NCI-H146 (cell line): Measurements from ENCODE around the gene IQSEC2.

Experiments used
- DNase-seq: peaks from one replicate; lab custom pipeline; 2025; lab: John Stamatoyannopoulos, UW

The IQSEC2 gene

GRCh38 chrX:53244610-53245009 is 36.8 kb downstream of the IQSEC2 start:
- no peak for DNase-seq

- no peak for DNase-seq
Observed at GRCh38 chrX:53242310-53242709, 39.1 kb downstream of the IQSEC2 start.

GRCh38 chrX:53241558-53241957 is 39.8 kb downstream of the IQSEC2 start:
- no peak for DNase-seq

GRCh38 chrX:53239474-53239873 is 41.9 kb downstream of the IQSEC2 start:
- DNase-seq, result no peak

GRCh38 chrX:53237056-53237455 is 44.3 kb downstream of the IQSEC2 start:
- no peak for DNase-seq

GRCh38 chrX:53236025-53236679 is 45.2 kb downstream of the IQSEC2 start:
- no peak for DNase-seq

GRCh38 chrX:53235566-53235965 is 45.8 kb downstream of the IQSEC2 start:
- DNase-seq, result no peak

GRCh38 chrX:53234484-53234883 is 46.9 kb downstream of the IQSEC2 start:
- no peak for DNase-seq

- no peak for DNase-seq
Observed at GRCh38 chrX:53233536-53233935, 47.8 kb downstream of the IQSEC2 start.

- no peak for DNase-seq
Observed at GRCh38 chrX:53230116-53230515, 51.3 kb downstream of the IQSEC2 start.

GRCh38 chrX:53227224-53227765 is 54.1 kb downstream of the IQSEC2 start:
- no peak for DNase-seq

- peak; percentile 93 for DNase-seq
Observed at GRCh38 chrX:53224860-53225797, 56.3 kb downstream of the IQSEC2 start, which contains the start of gene KDM5C. Gene KDM5C, minus strand, starts transcription at chrX:53225207. Its CDS starts 318 bp downstream, at chrX:53224889.

- DNase-seq, result no peak
Observed at GRCh38 chrX:53223955-53224859, 57.2 kb downstream of the IQSEC2 start.

GRCh38 chrX:53223068-53223693 is 58.2 kb downstream of the IQSEC2 start:
- no peak for DNase-seq
